ENCODE measurements around the gene SIRT5. TPM values are rescaled to one million over a fixed set of nuclear protein-coding genes. Genes with fewer than 3 reads are reported as not detected.

Gene SIRT5
- total RNA-seq, 1 experiment from 2014 or later, result 15.0 TPM

- DNase-seq (ENCODE audit: low read depth), result no peak
These were observed 15.4 kb downstream of the SIRT5 start for GRCh38 chr6:13589801-13590200.

GRCh38 chr6:13590574-13591153 lies 16.3 kb downstream of the SIRT5 start:
- no peak for DNase-seq (ENCODE audit: low read depth)

- no peak for DNase-seq (ENCODE audit: low read depth)
These were observed 17.0 kb downstream of the SIRT5 start for GRCh38 chr6:13591205-13591921.

- no peak for DNase-seq (ENCODE audit: low read depth)
These were observed 18.7 kb downstream of the SIRT5 start for GRCh38 chr6:13593103-13593502.

- DNase-seq (ENCODE audit: low read depth), result no peak
These were observed 19.3 kb downstream of the SIRT5 start for GRCh38 chr6:13593720-13594119.

- DNase-seq (ENCODE audit: low read depth), result no peak
These were observed 22.7 kb downstream of the SIRT5 start for GRCh38 chr6:13597073-13597472.

GRCh38 chr6:13600036-13600435 lies 25.6 kb downstream of the SIRT5 start:
- DNase-seq (ENCODE audit: low read depth), result no peak

GRCh38 chr6:13604135-13604534 lies 29.7 kb downstream of the SIRT5 start:
- DNase-seq (ENCODE audit: low read depth), result no peak

- no peak for DNase-seq (ENCODE audit: low read depth)
These were observed 30.4 kb downstream of the SIRT5 start for GRCh38 chr6:13604546-13605416.

GRCh38 chr6:13605634-13606033 lies 31.2 kb downstream of the SIRT5 start:
- DNase-seq (ENCODE audit: low read depth), result no peak

- no peak for DNase-seq (ENCODE audit: low read depth)
These were observed 37.3 kb downstream of the SIRT5 start for GRCh38 chr6:13611715-13612114.

- DNase-seq (ENCODE audit: low read depth), result no peak
These were observed 38.7 kb downstream of the SIRT5 start for GRCh38 chr6:13613029-13613594.

- peak; percentile 70 for DNase-seq (ENCODE audit: low read depth)
These were observed 39.9 kb downstream of the SIRT5 start for GRCh38 chr6:13614126-13614925.

GRCh38 chr6:13614926-13615791 lies 40.8 kb downstream of the SIRT5 start, which contains the start of gene NOL7:
Gene NOL7, plus strand, starts transcription at chr6:13615335. Its CDS starts 24 bp downstream, at chr6:13615359.
- DNase-seq (ENCODE audit: low read depth), result peak; percentile 98

- DNase-seq (ENCODE audit: low read depth), result peak; percentile 62
These were observed 41.4 kb downstream of the SIRT5 start for GRCh38 chr6:13615792-13616120.

GRCh38 chr6:13617066-13617465 lies 42.7 kb downstream of the SIRT5 start:
- no peak for DNase-seq (ENCODE audit: low read depth)

GRCh38 chr6:13624871-13625288 lies 50.5 kb downstream of the SIRT5 start:
- DNase-seq (ENCODE audit: low read depth), result peak; percentile 61

- DNase-seq (ENCODE audit: low read depth), result no peak
These were observed 55.2 kb downstream of the SIRT5 start for GRCh38 chr6:13629459-13630116.

GRCh38 chr6:13630499-13630898 lies 56.1 kb downstream of the SIRT5 start:
- DNase-seq (ENCODE audit: low read depth), result no peak

- DNase-seq (ENCODE audit: low read depth), result no peak
These were observed 58.9 kb downstream of the SIRT5 start for GRCh38 chr6:13633343-13633742.
